Measurements from ENCODE around the gene SERPINB1.

Gene SERPINB1

GRCh38 chr6:2871953-2872352 is 30.3 kb upstream of the SERPINB1 start:
- no peak for DNase-seq (ENCODE audit: low read depth)
- H3K4me3 ChIP-seq (replicated peaks; ENCODE audit: low read depth, low read length) = no peak overlapping the region
- TF ChIP-seq, protein P1, sequence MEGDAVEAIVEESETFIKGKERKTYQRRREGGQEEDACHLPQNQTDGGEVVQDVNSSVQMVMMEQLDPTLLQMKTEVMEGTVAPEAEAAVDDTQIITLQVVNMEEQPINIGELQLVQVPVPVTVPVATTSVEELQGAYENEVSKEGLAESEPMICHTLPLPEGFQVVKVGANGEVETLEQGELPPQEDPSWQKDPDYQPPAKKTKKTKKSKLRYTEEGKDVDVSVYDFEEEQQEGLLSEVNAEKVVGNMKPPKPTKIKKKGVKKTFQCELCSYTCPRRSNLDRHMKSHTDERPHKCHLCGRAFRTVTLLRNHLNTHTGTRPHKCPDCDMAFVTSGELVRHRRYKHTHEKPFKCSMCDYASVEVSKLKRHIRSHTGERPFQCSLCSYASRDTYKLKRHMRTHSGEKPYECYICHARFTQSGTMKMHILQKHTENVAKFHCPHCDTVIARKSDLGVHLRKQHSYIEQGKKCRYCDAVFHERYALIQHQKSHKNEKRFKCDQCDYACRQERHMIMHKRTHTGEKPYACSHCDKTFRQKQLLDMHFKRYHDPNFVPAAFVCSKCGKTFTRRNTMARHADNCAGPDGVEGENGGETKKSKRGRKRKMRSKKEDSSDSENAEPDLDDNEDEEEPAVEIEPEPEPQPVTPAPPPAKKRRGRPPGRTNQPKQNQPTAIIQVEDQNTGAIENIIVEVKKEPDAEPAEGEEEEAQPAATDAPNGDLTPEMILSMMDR (IDR thresholded peaks at IDR 0.05; ENCODE audit: low read length, missing control alignments) = no peak

DNA sequence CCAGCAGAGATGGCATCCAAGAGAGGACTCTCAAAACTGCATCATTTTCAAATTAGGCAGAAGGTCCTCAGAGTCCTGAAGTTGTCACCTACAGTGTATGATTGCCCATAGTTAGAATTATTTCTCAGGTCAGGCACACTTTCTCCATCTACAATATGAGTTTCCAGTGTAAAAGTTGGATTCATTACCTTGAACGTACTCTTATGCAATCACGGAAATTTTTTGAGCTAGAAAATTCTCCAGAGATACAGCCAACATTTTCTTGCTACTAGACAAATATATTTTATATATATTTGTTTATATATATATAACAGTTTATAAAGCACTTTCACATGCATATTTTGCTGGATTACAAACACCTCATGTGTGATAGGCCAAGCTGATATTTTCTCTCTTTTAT is 29.4 kb upstream of the SERPINB1 start:
- TF ChIP-seq, protein P1 (IDR thresholded peaks at IDR 0.05; ENCODE audit: low read length, missing control alignments) = no peak
- DNase-seq (ENCODE audit: low read depth) = peak; percentile 20
- no peak overlapping the region for H3K4me3 ChIP-seq (replicated peaks; ENCODE audit: low read depth, low read length)

DNA sequence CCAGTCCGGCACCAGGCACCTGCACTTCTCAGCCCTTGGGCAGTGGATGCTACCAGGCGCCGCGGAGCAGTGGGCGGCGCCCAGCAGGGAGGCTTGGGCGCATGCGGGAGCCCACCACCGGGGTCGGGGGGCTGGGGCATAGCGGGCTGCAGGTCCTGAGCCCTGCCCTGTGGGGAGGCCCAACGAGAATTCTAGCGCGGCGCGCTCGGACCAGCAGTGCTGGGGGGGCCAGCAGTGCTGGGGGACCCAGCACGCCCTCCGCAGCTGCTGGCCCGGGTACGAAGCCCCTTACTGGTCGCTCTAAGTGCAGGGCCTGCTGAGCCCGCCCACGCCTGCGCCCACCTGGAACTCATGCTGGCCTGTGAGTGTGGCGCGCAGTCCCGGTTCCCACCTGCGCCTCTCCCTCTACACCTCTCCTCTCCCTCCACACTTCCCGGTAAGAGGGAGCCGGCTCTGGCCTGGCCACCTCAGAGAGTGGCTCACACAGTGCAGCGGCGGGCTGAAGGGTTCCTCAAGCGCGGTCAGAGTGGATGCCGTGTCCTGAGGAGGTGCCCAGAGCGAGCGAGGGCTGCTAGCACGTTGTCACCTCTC is 28.5 kb upstream of the SERPINB1 start:
- H3K4me3 ChIP-seq (replicated peaks; ENCODE audit: low read depth, low read length) = no peak overlapping the region
- DNase-seq (ENCODE audit: low read depth) = no peak
- TF ChIP-seq, protein P1 (IDR thresholded peaks at IDR 0.05; ENCODE audit: low read length, missing control alignments) = no peak

DNA sequence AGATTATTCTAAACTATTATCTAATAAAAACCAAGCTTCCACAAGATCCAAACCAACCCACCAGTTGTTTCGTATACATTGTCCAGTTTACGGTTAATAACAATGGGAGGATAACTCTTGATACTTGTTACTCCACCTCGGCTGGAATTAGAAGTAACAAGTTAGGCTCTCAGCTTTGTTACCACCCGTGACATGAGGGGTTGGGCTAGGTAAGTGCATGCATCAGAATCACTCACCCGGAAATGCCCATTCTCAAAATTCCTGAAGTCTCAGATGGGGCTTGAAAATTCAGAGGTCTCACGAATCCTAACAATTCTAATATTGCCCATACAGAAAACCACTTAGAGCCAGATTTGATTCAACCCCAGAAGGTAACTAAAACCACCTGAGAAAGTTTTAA is 27.0 kb upstream of the SERPINB1 start:
- TF ChIP-seq, protein P1 (IDR thresholded peaks at IDR 0.05; ENCODE audit: low read length, missing control alignments) = no peak
- H3K4me3 ChIP-seq (replicated peaks; ENCODE audit: low read depth, low read length) = no peak overlapping the region
- no peak for DNase-seq (ENCODE audit: low read depth)

GRCh38 chr6:2866171-2866846 is 24.6 kb upstream of the SERPINB1 start:
- H3K4me3 ChIP-seq (replicated peaks; ENCODE audit: low read depth, low read length) = no peak overlapping the region
- TF ChIP-seq, protein P1 (IDR thresholded peaks at IDR 0.05; ENCODE audit: low read length, missing control alignments) = no peak
- no peak for DNase-seq (ENCODE audit: low read depth)

GRCh38 chr6:2865694-2866151 is 24.1 kb upstream of the SERPINB1 start:
- TF ChIP-seq, protein P1 (IDR thresholded peaks at IDR 0.05; ENCODE audit: low read length, missing control alignments) = no peak
- DNase-seq (ENCODE audit: low read depth) = peak; percentile 66

GRCh38 chr6:2865270-2865669 is 23.6 kb upstream of the SERPINB1 start:
- no peak for DNase-seq (ENCODE audit: low read depth)
- H3K4me3 ChIP-seq (replicated peaks; ENCODE audit: low read depth, low read length) = no peak overlapping the region
- TF ChIP-seq, protein P1 (IDR thresholded peaks at IDR 0.05; ENCODE audit: low read length, missing control alignments) = no peak

More at GRCh38 chr6:2865694-2866151, 24.1 kb upstream of the SERPINB1 start:
- H3K4me3 ChIP-seq (replicated peaks; ENCODE audit: low read depth, low read length) = no peak overlapping the region
